Hematopoietic multipotent progenitor cell (in vitro differentiated cells): ENCODE measurements around the gene PDSS1. TPM values are rescaled to one million over a fixed set of nuclear protein-coding genes. Genes with fewer than 3 reads are reported as not detected.
"Not testable (repeated sequence)": the region's sequence is repeated elsewhere in the genome, so short reads cannot be mapped to it uniquely, and the experiment has no call there.

ENCODE experiments used
- DNase-seq, 3 donors: peaks; one replicate each; pipeline ENCODE4 v3.0.0-alpha.2; 2011 to 2015; ENCODE audit warnings: low read depth in 2 of 3, low spot score in 2 of 3
- total RNA-seq: library from RNA; depleted of rRNA; stranded (reverse); fragments of >200 nt; gene quantifications from one replicate; pipeline ENCODE4 v1.2.3, GENCODE V29; 2012

PDSS1 gene
- 4.6 TPM for total RNA-seq

- DNase-seq: peak; percentile 38 to 60 (median 58)
Observed at GRCh38 chr10:26697163-26697921, at the start of gene PDSS1. Gene PDSS1, plus strand, starts transcription at chr10:26697701. Its CDS starts 11 bp downstream, at chr10:26697712.

GRCh38 chr10:26648245-26648636, 49.3 kb upstream of the PDSS1 start:
- DNase-seq: not testable (repeated sequence)

- no peak for DNase-seq
Observed at GRCh38 chr10:26650406-26650805, 47.1 kb upstream of the PDSS1 start.

GRCh38 chr10:26651476-26651875, 46.0 kb upstream of the PDSS1 start:
- DNase-seq: not testable (repeated sequence)

- no peak for DNase-seq
Observed at GRCh38 chr10:26653004-26653403, 44.5 kb upstream of the PDSS1 start.

- no peak for DNase-seq
Observed at GRCh38 chr10:26655746-26656145, 41.8 kb upstream of the PDSS1 start.

- no peak for DNase-seq
Observed at GRCh38 chr10:26662864-26663263, 34.6 kb upstream of the PDSS1 start.

GRCh38 chr10:26665080-26666048, 32.1 kb upstream of the PDSS1 start:
- DNase-seq: no peak

- DNase-seq: no peak
Observed at GRCh38 chr10:26675873-26676257, 21.6 kb upstream of the PDSS1 start.

GRCh38 chr10:26679588-26679987, 17.9 kb upstream of the PDSS1 start:
- DNase-seq: no peak

- DNase-seq: peak in 1 of 3 donors; percentile 10
Observed at GRCh38 chr10:26681076-26681475, 16.4 kb upstream of the PDSS1 start.

GRCh38 chr10:26681971-26682370, 15.5 kb upstream of the PDSS1 start:
- DNase-seq: not testable (repeated sequence)

- DNase-seq: no peak
Observed at GRCh38 chr10:26682931-26683330, 14.6 kb upstream of the PDSS1 start.

GRCh38 chr10:26684667-26685264, 12.7 kb upstream of the PDSS1 start:
- DNase-seq: peak in 2 of 3 donors; percentile 23 to 64

GRCh38 chr10:26685441-26685840, 12.1 kb upstream of the PDSS1 start:
- no peak for DNase-seq

- no peak for DNase-seq
Observed at GRCh38 chr10:26689399-26689798, 8.1 kb upstream of the PDSS1 start.

- no peak for DNase-seq
Observed at GRCh38 chr10:26690731-26691475, 6.6 kb upstream of the PDSS1 start.

- DNase-seq: not testable (repeated sequence)
Observed at GRCh38 chr10:26694536-26694935, 3.0 kb upstream of the PDSS1 start.

GRCh38 chr10:26696786-26697162, 727 bp upstream of the PDSS1 start:
- no peak for DNase-seq

GRCh38 chr10:26697922-26698608, 564 bp downstream of the PDSS1 start:
- no peak for DNase-seq
